ENCODE results near the gene HDAC5.
"Not testable (repeated sequence)": the region's sequence is repeated elsewhere in the genome, so short reads cannot be mapped to it uniquely, and the experiment has no call there.

HDAC5 gene

GRCh38 chr17:44037471-44037870 is 86.0 kb downstream of the HDAC5 start:
- Histone ChIP-seq H3K27me3 (no peaks in the 10 kb centered on the region), H3K4me1 (ENCODE audit: control insufficient read depth in 1 of 2, insufficient read depth in 1 of 2, low read depth in 1 of 2, low read length in 1 of 2) (peaks cover 0 to 6% of the 10 kb centered on the region in 2 experiments), H3K36me3 (peaks cover 49% of the 10 kb centered on the region), H3K9me3 (no peaks in the 10 kb centered on the region), H3K27ac (no peak overlapping the region), H3K4me3 (ENCODE audit: low read depth in 1 of 2, low read length in 1 of 2) (no peak overlapping the region)
- no peak for TF ChIP-seq CTCF (IDR thresholded peaks at IDR 0.05)

- not testable (repeated sequence) for H3K9me3 ChIP-seq; H3K27ac ChIP-seq; H3K4me3 ChIP-seq (ENCODE audit: low read depth in 1 of 2, low read length in 1 of 2); H3K27me3 ChIP-seq; H3K4me1 ChIP-seq (ENCODE audit: control insufficient read depth in 1 of 2, insufficient read depth in 1 of 2, low read depth in 1 of 2, low read length in 1 of 2)
- H3K36me3 ChIP-seq: peaks cover 69% of the 10 kb centered on the region
Measured at GRCh38 chr17:44034688-44035087, 88.8 kb downstream of the HDAC5 start.

- Histone ChIP-seq H3K36me3 (peaks cover 71% of the 10 kb centered on the region), H3K27ac (no peak overlapping the region), H3K4me1 (ENCODE audit: control insufficient read depth in 1 of 2, insufficient read depth in 1 of 2, low read depth in 1 of 2, low read length in 1 of 2) (no peaks in the 10 kb centered on the region), H3K27me3 (no peaks in the 10 kb centered on the region), H3K9me3 (no peaks in the 10 kb centered on the region), H3K4me3 (ENCODE audit: low read depth in 1 of 2, low read length in 1 of 2) (no peak overlapping the region)
- no peak for TF ChIP-seq CTCF (IDR thresholded peaks at IDR 0.05)
Measured at GRCh38 chr17:44033861-44034408, 89.5 kb downstream of the HDAC5 start.

- no peak for TF ChIP-seq CTCF (IDR thresholded peaks at IDR 0.05)
- no peaks in the 10 kb centered on the region for H3K27me3 ChIP-seq
- H3K36me3 ChIP-seq: peaks cover 53% of the 10 kb centered on the region
- no peak overlapping the region for H3K4me3 ChIP-seq (ENCODE audit: low read depth in 1 of 2, low read length in 1 of 2)
- no peak overlapping the region for H3K27ac ChIP-seq
- no peaks in the 10 kb centered on the region for H3K9me3 ChIP-seq
- no peaks in the 10 kb centered on the region for H3K4me1 ChIP-seq (ENCODE audit: control insufficient read depth in 1 of 2, insufficient read depth in 1 of 2, low read depth in 1 of 2, low read length in 1 of 2)
Measured at GRCh38 chr17:44030482-44030881, 93.0 kb downstream of the HDAC5 start.

- peaks cover 60% of the 10 kb centered on the region for H3K36me3 ChIP-seq
- no peaks in the 10 kb centered on the region for H3K27me3 ChIP-seq
- no peaks in the 10 kb centered on the region for H3K4me1 ChIP-seq (ENCODE audit: control insufficient read depth in 1 of 2, insufficient read depth in 1 of 2, low read depth in 1 of 2, low read length in 1 of 2)
- no peak overlapping the region for H3K4me3 ChIP-seq (ENCODE audit: low read depth in 1 of 2, low read length in 1 of 2)
- no peaks in the 10 kb centered on the region for H3K9me3 ChIP-seq
- no peak for TF ChIP-seq CTCF (IDR thresholded peaks at IDR 0.05)
- no peak overlapping the region for H3K27ac ChIP-seq
Measured at GRCh38 chr17:44029736-44030135, 93.7 kb downstream of the HDAC5 start.
